Bronchial epithelial cell (primary cell): Measurements from ENCODE around the gene ZNRF3. TPM values are rescaled to one million over a fixed set of nuclear protein-coding genes. Genes with fewer than 3 reads are reported as not detected.

Experiments
- DNase-seq: peaks from one replicate; pipeline ENCODE4 v3.0.0-alpha.2; 2010; ENCODE audit warnings: low read depth
- FAIRE-seq: peaks from 2 replicates; lab custom pipeline; 2011; peaks lifted over from hg19 to GRCh38; lab: Jason Lieb, UNC
- H3K27me3 ChIP-seq: 2 replicates; pipeline ENCODE4 v1.5.1; 2011; ENCODE audit warnings: low read length; ENCODE audit not compliant: control insufficient read depth, insufficient read depth
- H3K36me3 ChIP-seq: 2 replicates; pipeline ENCODE4 v1.5.1; 2011; ENCODE audit warnings: low read length; ENCODE audit not compliant: control insufficient read depth, insufficient read depth
- H3K4me3 ChIP-seq: 2 replicates; pipeline ENCODE4 v1.5.1; 2011; ENCODE audit warnings: mild to moderate bottlenecking, low read depth, low read length, control low read depth
- CTCF ChIP-seq: IDR thresholded peaks from 2 replicates; pipeline ENCODE4 v1.5.1; 2011; ENCODE audit warnings: mild to moderate bottlenecking, moderate library complexity, low read length, control low read depth, inconsistent platforms; ENCODE audit not compliant: insufficient read depth, severe bottlenecking
- total RNA-seq: library from RNA; depleted of rRNA; stranded (reverse); fragments of >200 nt; gene quantifications from 2 replicates; pipeline ENCODE4 v1.2.1, GENCODE V29; 2014

ZNRF3 gene
- total RNA-seq, 1 donor from 2014 or later, result 3.4 TPM

- FAIRE-seq, result no peak
- no peaks in the 10 kb centered on the region for H3K27me3 ChIP-seq
- no peaks in the 10 kb centered on the region for H3K36me3 ChIP-seq
- DNase-seq, result no peak
- H3K4me3 ChIP-seq, result no peak overlapping the region
- TF ChIP-seq CTCF, result no peak
Observed at GRCh38 chr22:28963362-28963761, 80.0 kb downstream of the ZNRF3 start.

DNA sequence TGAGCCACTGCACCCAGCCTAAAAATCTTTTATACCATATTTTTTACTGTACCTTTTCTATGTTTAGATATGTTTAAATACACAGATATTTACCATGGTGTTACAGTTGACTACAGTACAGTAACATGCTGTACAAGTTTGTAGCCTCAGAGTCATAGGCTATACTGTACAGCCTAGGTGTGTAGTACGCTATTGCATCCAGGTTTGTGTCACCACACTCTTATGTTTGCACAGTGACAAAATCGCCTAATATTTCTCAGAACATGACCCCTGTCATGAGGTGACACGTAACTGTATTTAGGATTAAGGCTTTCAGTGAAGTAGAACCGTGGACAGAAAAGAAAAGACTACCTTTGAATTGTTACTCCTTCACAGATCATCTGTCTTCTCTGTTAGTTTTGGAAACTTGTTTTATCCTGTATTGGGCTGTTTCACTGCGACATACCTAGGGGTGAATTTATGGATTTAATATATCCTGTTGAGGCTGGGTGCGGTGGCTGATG, 83.8 kb downstream of the ZNRF3 start:
- no peak for DNase-seq
- Histone ChIP-seq H3K27me3 (no peaks in the 10 kb centered on the region), H3K36me3 (no peaks in the 10 kb centered on the region), H3K4me3 (no peak overlapping the region)
- no peak for FAIRE-seq
- no peak for TF ChIP-seq CTCF

GRCh38 chr22:28967969-28968368, 84.6 kb downstream of the ZNRF3 start:
- Histone ChIP-seq H3K27me3 (no peaks in the 10 kb centered on the region), H3K36me3 (no peaks in the 10 kb centered on the region), H3K4me3 (no peak overlapping the region)
- no peak for TF ChIP-seq CTCF
- no peak for DNase-seq
- no peak for FAIRE-seq

GRCh38 chr22:28969401-28970168, 86.2 kb downstream of the ZNRF3 start:
- FAIRE-seq, result no peak
- H3K27me3 ChIP-seq, result no peaks in the 10 kb centered on the region
- H3K4me3 ChIP-seq, result no peak overlapping the region

GRCh38 chr22:28973352-28973751, 90.0 kb downstream of the ZNRF3 start:
- DNase-seq (no peak), FAIRE-seq (no peak)
- no peak for TF ChIP-seq CTCF

More at GRCh38 chr22:28969401-28970168, 86.2 kb downstream of the ZNRF3 start:
- DNase-seq, result no peak
- TF ChIP-seq CTCF, result no peak
- H3K36me3 ChIP-seq, result no peaks in the 10 kb centered on the region

GRCh38 chr22:28977060-28977459, 93.7 kb downstream of the ZNRF3 start:
- Histone ChIP-seq H3K27me3 (no peaks in the 10 kb centered on the region), H3K36me3 (no peaks in the 10 kb centered on the region), H3K4me3 (no peak overlapping the region)
- TF ChIP-seq CTCF, result no peak
- no peak for FAIRE-seq
- no peak for DNase-seq

More at GRCh38 chr22:28973352-28973751, 90.0 kb downstream of the ZNRF3 start:
- Histone ChIP-seq H3K36me3 (no peaks in the 10 kb centered on the region), H3K27me3 (no peaks in the 10 kb centered on the region), H3K4me3 (no peak overlapping the region)
